Epidermal melanocyte (primary cell): ENCODE data around the gene NACA.
"Not testable (repeated sequence)": the region's sequence is repeated elsewhere in the genome, so short reads cannot be mapped to it uniquely, and the experiment has no call there.

Experiments
- DNase-seq: peaks from one replicate; pipeline ENCODE4 v3.0.0; 2011; ENCODE audit warnings: low spot score; ENCODE audit not compliant: insufficient read length

Gene NACA

GRCh38 chr12:56724701-56724971 lies 463 bp downstream of the NACA start:
- no peak for DNase-seq

- DNase-seq, result no peak
These were observed 1.0 kb downstream of the NACA start for GRCh38 chr12:56723889-56724700.

GRCh38 chr12:56723352-56723751 lies 1.7 kb downstream of the NACA start:
- no peak for DNase-seq

GRCh38 chr12:56722832-56723231 lies 2.3 kb downstream of the NACA start:
- DNase-seq, result no peak

- peak; percentile 54 for DNase-seq
These were observed 3.4 kb downstream of the NACA start for GRCh38 chr12:56721721-56722120.

- no peak for DNase-seq
These were observed 3.9 kb downstream of the NACA start for GRCh38 chr12:56721216-56721615.

- DNase-seq, result no peak
These were observed 4.4 kb downstream of the NACA start for GRCh38 chr12:56720731-56721151.

- DNase-seq, result no peak
These were observed 6.0 kb downstream of the NACA start for GRCh38 chr12:56719056-56719455.

GRCh38 chr12:56718636-56719035 lies 6.5 kb downstream of the NACA start:
- no peak for DNase-seq

- no peak for DNase-seq
These were observed 7.0 kb downstream of the NACA start for GRCh38 chr12:56718149-56718548.

GRCh38 chr12:56716933-56717880 lies 7.9 kb downstream of the NACA start:
- DNase-seq, result no peak

GRCh38 chr12:56716458-56716857 lies 8.6 kb downstream of the NACA start:
- DNase-seq, result no peak

GRCh38 chr12:56715798-56716197 lies 9.3 kb downstream of the NACA start:
- no peak for DNase-seq

GRCh38 chr12:56714431-56714929 lies 10.6 kb downstream of the NACA start:
- DNase-seq, result no peak

GRCh38 chr12:56713345-56713744 lies 11.8 kb downstream of the NACA start:
- DNase-seq, result no peak

- DNase-seq, result no peak
These were observed 15.2 kb downstream of the NACA start for GRCh38 chr12:56709759-56710376.

- DNase-seq, result not testable (repeated sequence)
These were observed 20.6 kb downstream of the NACA start for GRCh38 chr12:56704522-56704921.

- no peak for DNase-seq
These were observed 26.0 kb downstream of the NACA start for GRCh38 chr12:56699020-56699661.

- no peak for DNase-seq
These were observed 29.6 kb downstream of the NACA start for GRCh38 chr12:56695327-56696101.

- DNase-seq, result no peak
These were observed 30.9 kb downstream of the NACA start for GRCh38 chr12:56694161-56694560.

GRCh38 chr12:56688846-56689109 lies 36.3 kb downstream of the NACA start:
- DNase-seq, result peak; percentile 51
